ENCODE data around the gene TRPC1.
"Not testable (repeated sequence)": the region's sequence is repeated elsewhere in the genome, so short reads cannot be mapped to it uniquely, and the experiment has no call there.

TRPC1 gene

DNA sequence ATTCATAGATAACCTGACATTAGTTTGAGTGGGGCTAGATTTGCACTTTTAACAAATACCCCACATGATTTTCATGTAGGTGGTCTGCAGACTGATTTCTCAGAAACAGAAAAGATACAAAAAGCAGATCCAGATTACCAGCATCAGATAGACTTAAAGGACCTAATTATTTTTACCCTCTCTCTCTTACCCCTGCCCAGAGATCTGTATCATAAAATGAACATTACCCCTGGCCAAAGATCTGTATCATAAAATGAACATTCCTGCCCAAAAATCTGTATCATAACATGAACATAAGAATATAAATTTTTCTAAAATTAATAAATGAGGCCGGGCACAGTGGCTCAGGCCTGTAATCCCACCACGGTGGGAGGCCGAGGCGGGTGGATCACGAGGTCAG lies 14.6 kb upstream of the TRPC1 start:
- DNase-seq (ENCODE audit: insufficient read length, low spot score) = no peak
- TF ChIP-seq TAF1 (IDR thresholded peaks at IDR 0.05; ENCODE audit: low read depth, low read length) (no peak), POLR2A (IDR thresholded peaks at IDR 0.05; ENCODE audit: low read depth, low read length) (no peak), POLR2AphosphoS5 (IDR thresholded peaks at IDR 0.05; ENCODE audit: low read depth, low read length) (no peak)
- FAIRE-seq = no peak

DNA sequence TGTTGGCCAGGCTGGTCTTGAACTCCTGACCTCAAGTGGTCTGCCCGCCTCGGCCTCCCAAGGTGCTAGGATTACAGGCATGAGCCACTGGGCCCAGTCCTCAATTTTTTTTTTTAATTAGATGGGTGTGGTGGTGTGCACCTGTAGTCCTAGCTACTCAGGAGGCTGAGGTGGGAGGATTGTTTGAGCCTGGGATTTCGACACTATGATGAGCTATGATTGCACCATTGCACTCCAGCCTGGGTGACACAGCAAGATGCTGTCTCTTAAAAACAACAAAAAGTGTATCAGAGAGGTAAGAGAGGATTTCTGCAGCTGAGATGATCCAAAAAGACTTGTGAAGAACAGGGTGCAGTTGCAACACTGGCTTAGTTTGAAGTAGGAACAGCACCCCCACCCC lies 9.0 kb upstream of the TRPC1 start:
- DNase-seq (ENCODE audit: insufficient read length, low spot score); FAIRE-seq: not testable (repeated sequence)

DNA sequence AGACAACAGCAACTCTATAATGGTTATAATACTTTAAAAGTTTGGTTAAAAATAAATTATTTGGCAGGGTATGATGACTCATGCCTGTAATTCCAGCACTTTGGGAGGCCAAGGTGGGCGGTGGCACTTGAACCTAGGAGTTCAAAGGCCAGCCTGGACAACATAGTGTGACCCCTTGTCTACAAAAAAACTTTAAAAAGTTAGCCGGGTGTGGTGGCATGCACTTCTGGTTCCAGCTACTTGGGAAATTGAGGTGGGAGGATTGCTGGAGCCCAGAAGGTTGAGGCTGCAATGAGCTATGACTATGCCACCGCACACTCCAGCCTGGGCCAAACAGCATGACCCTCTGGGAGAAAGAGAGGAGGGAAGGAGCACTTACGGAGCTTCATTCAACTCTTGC lies 7.7 kb upstream of the TRPC1 start:
- DNase-seq (ENCODE audit: insufficient read length, low spot score) (no peak), FAIRE-seq (no peak)
- TF ChIP-seq TAF1 (IDR thresholded peaks at IDR 0.05; ENCODE audit: low read depth, low read length) = no peak
- TF ChIP-seq PAX5 (IDR thresholded peaks at IDR 0.05; ENCODE audit: insufficient read depth, low read length, severe bottlenecking) = no peak
- no peak for TF ChIP-seq POU2F2 (IDR thresholded peaks at IDR 0.05; ENCODE audit: low read depth, low read length)
- TF ChIP-seq POLR2AphosphoS5 (IDR thresholded peaks at IDR 0.05; ENCODE audit: low read depth, low read length) = no peak
- TF ChIP-seq POLR2A (IDR thresholded peaks at IDR 0.05; ENCODE audit: low read depth, low read length) = no peak
- TF ChIP-seq SPI1 (IDR thresholded peaks at IDR 0.05; ENCODE audit: low read depth, low read length) = no peak

DNA sequence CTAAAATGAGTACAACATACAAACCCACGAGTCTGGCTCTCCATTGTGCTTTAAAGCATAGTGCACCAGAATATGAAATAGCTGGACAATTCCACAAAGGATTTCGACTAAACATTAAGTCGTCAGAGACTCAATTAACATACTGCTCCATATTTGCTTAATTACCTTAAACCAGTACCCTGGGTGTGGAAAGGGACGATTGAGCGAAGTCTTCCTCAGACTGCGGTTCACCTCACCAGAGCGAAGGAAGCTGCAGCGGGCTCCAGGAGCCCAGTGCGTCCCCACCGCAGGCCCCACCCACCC lies 218 bp upstream of the TRPC1 start:
- TF ChIP-seq POU2F2 (IDR thresholded peaks at IDR 0.05; ENCODE audit: low read depth, low read length) = no peak
- DNase-seq (ENCODE audit: insufficient read length, low spot score) (no peak), FAIRE-seq (no peak)

DNA sequence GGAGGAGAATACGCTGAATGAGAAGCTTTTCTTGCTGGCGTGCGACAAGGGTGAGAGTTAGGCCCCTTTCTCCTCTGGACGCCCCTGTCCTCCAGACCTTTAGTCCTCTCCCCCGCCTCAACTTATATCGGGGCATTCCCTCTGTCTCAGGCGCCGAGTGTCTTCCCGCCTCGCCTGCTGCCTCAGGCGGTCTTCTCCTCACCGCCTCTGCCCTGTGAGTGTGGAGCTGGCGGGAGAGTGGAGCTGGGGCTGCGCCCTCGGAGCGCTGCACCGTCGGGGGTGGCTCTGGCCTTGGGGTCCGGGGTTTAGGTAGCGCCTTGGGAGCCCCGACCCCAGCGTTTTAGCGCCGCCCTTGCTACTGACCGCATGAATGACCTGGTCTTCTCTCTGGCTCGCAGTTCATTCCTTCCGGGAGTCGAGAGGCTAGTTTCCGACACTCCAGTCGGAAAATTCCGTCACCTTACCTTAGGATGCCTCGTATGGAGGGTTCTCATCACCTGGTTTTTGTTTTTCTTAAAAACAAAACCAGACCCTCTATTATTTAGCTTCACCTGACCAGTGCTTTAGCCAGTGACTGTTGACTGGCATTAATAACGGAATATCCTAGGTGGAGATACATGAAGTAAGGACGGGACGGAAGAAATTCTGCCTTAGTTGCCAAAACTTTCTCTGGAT lies 985 bp downstream of the TRPC1 start:
- FAIRE-seq = no peak
- no peak for DNase-seq (ENCODE audit: insufficient read length, low spot score)
- TF ChIP-seq PAX5 (IDR thresholded peaks at IDR 0.05; ENCODE audit: insufficient read depth, low read length, severe bottlenecking) (no peak), POLR2A (IDR thresholded peaks at IDR 0.05; ENCODE audit: low read depth, low read length) (no peak), SPI1 (IDR thresholded peaks at IDR 0.05; ENCODE audit: low read depth, low read length) (no peak), TAF1 (IDR thresholded peaks at IDR 0.05; ENCODE audit: low read depth, low read length) (no peak)

DNA sequence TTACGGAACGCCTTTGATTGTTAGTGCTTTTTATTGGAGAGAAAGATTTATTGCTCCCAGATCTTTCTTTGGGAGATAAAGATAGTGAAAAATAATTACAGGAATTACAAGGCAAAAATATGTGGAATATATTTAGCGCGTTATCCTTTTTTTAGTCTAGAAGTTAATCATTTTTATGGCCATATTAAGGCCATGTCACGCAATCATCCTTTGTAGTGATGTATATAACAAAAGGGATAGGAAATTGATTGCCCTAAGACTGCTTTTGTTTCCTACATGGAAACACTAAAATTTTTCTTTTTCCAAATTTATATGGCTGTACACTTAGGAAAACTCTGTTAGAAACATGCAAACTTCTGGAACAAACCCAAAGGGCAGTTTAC lies 1.5 kb downstream of the TRPC1 start:
- DNase-seq (ENCODE audit: insufficient read length, low spot score) (no peak), FAIRE-seq (no peak)
- TF ChIP-seq POU2F2 (IDR thresholded peaks at IDR 0.05; ENCODE audit: low read depth, low read length) (no peak), SPI1 (IDR thresholded peaks at IDR 0.05; ENCODE audit: low read depth, low read length) (no peak)

DNA sequence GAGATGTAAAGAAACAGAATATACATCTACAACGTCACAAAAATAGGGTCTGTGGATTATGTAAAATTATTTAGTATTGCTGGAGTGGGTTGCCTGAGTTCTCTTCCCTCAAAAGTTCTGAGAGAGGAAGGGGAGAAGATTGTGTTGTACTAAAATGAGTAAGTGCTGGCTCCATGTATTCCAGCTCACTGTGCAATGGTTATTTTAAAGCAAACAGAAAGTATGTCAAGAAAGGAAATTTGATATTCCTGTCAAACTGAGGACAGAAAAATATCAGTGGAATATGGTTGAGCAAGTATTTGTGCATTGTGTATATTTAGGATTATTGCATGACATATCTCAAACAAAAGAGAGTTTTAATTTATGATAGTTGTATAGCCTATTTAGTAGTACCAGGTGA lies 2.2 kb downstream of the TRPC1 start:
- DNase-seq (ENCODE audit: insufficient read length, low spot score) (no peak), FAIRE-seq (no peak)
- TF ChIP-seq POLR2AphosphoS5 (IDR thresholded peaks at IDR 0.05; ENCODE audit: low read depth, low read length) (no peak), PAX5 (IDR thresholded peaks at IDR 0.05; ENCODE audit: insufficient read depth, low read length, severe bottlenecking) (no peak), POLR2A (IDR thresholded peaks at IDR 0.05; ENCODE audit: low read depth, low read length) (no peak), SPI1 (IDR thresholded peaks at IDR 0.05; ENCODE audit: low read depth, low read length) (no peak), TAF1 (IDR thresholded peaks at IDR 0.05; ENCODE audit: low read depth, low read length) (no peak), POU2F2 (IDR thresholded peaks at IDR 0.05; ENCODE audit: low read depth, low read length) (no peak)

DNA sequence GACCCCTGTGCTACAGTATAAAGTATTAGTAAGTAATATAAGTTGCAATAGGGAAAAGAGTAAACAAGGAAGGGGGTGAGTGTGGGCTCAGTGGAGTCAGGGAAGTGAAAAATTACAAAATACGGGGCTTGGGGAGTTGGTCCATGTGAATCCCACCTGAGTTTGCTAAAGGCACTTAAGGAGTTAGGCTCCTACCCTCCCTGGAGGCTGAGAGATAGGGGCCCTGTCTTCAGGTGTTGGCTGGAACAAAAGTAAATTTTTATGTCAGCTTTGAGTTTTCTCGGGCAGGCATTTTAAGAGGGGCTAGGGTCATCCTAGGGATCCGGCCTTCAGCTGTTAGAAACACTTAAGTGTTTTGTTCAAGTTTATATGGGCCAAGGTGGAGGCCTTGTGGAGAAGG lies 8.2 kb downstream of the TRPC1 start:
- no peak for DNase-seq (ENCODE audit: insufficient read length, low spot score)
- TF ChIP-seq TAF1 (IDR thresholded peaks at IDR 0.05; ENCODE audit: low read depth, low read length) = no peak
- TF ChIP-seq SPI1 (IDR thresholded peaks at IDR 0.05; ENCODE audit: low read depth, low read length) = no peak
- no peak for TF ChIP-seq POU2F2 (IDR thresholded peaks at IDR 0.05; ENCODE audit: low read depth, low read length)
- no peak for TF ChIP-seq PAX5 (IDR thresholded peaks at IDR 0.05; ENCODE audit: insufficient read depth, low read length, severe bottlenecking)
- no peak for TF ChIP-seq POLR2AphosphoS5 (IDR thresholded peaks at IDR 0.05; ENCODE audit: low read depth, low read length)
- TF ChIP-seq POLR2A (IDR thresholded peaks at IDR 0.05; ENCODE audit: low read depth, low read length) = no peak
- no peak for FAIRE-seq

DNA sequence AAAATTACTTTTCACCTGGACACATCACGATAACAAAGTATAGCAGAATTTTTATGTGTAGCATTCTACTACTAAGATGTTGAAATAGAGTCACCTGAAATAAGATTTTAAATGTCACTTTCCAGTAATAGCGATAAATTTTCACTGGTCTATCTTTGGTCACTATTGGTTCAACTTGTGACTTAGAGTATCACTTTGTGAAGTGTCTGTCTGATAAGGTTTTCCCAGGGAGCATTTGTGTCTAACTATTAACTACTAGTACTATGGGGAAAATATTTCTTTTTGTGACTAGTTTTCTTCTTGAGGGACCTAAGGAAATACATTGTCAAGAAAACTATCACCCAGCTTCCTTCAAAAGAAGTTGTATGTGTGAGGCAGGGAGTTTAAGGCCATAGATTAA lies 11.0 kb downstream of the TRPC1 start:
- TF ChIP-seq POLR2A (IDR thresholded peaks at IDR 0.05; ENCODE audit: low read depth, low read length) (no peak), POU2F2 (IDR thresholded peaks at IDR 0.05; ENCODE audit: low read depth, low read length) (no peak), PAX5 (IDR thresholded peaks at IDR 0.05; ENCODE audit: insufficient read depth, low read length, severe bottlenecking) (no peak), POLR2AphosphoS5 (IDR thresholded peaks at IDR 0.05; ENCODE audit: low read depth, low read length) (no peak), SPI1 (IDR thresholded peaks at IDR 0.05; ENCODE audit: low read depth, low read length) (no peak), TAF1 (IDR thresholded peaks at IDR 0.05; ENCODE audit: low read depth, low read length) (no peak)
- DNase-seq (ENCODE audit: insufficient read length, low spot score) (no peak), FAIRE-seq (no peak)

DNA sequence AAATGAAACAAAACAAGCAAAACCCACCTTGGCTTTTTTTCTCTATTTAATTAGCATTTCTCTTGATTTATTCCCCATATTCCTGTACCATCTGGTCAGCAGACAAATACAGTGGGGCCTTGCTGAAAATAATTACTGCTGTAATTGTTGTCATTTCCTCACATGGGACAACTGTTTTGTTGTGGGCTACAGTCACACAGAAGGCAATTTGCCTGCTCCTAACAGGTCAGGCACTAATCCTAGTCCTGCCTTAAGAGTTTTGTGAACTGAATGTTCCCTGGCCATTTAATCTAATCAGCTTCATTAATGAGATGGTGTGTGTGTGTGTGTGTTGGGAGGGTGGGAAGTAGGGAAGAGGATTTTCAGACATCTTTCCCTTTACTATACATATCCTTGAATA lies 11.6 kb downstream of the TRPC1 start:
- TF ChIP-seq SPI1 (IDR thresholded peaks at IDR 0.05; ENCODE audit: low read depth, low read length) (no peak), POLR2AphosphoS5 (IDR thresholded peaks at IDR 0.05; ENCODE audit: low read depth, low read length) (no peak), POLR2A (IDR thresholded peaks at IDR 0.05; ENCODE audit: low read depth, low read length) (no peak), TAF1 (IDR thresholded peaks at IDR 0.05; ENCODE audit: low read depth, low read length) (no peak), POU2F2 (IDR thresholded peaks at IDR 0.05; ENCODE audit: low read depth, low read length) (no peak), PAX5 (IDR thresholded peaks at IDR 0.05; ENCODE audit: insufficient read depth, low read length, severe bottlenecking) (no peak)
- no peak for FAIRE-seq
- no peak for DNase-seq (ENCODE audit: insufficient read length, low spot score)

DNA sequence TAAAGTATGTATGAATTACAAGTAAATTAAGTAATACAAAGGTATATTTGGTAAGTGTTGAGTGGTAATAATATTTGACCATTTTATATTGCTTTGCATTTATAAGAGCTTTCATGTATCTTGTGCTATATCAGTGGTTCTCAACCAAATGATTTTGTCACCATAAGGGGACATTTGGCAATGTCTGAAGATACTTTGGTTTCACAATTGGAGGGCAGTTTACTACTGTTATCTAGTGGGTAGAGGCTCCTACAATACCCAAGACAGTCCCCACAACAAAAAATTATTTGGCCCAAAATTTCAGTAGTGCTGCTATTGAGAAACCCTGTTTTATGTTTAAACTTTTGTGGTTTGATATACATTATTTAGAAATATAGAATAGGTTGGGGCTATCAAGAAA lies 14.6 kb downstream of the TRPC1 start:
- FAIRE-seq (no peak), DNase-seq (ENCODE audit: insufficient read length, low spot score) (no peak)
- TF ChIP-seq POLR2A (IDR thresholded peaks at IDR 0.05; ENCODE audit: low read depth, low read length) = no peak
- TF ChIP-seq POLR2AphosphoS5 (IDR thresholded peaks at IDR 0.05; ENCODE audit: low read depth, low read length) = no peak
- no peak for TF ChIP-seq SPI1 (IDR thresholded peaks at IDR 0.05; ENCODE audit: low read depth, low read length)
- no peak for TF ChIP-seq POU2F2 (IDR thresholded peaks at IDR 0.05; ENCODE audit: low read depth, low read length)
- TF ChIP-seq PAX5 (IDR thresholded peaks at IDR 0.05; ENCODE audit: insufficient read depth, low read length, severe bottlenecking) = no peak
- TF ChIP-seq TAF1 (IDR thresholded peaks at IDR 0.05; ENCODE audit: low read depth, low read length) = no peak

Measured in GM12891 (cell line).